ENCODE results near the gene GNG2. TPM values are rescaled to one million over a fixed set of nuclear protein-coding genes. Genes with fewer than 3 reads are reported as not detected.
A peak's percentile ranks its signal among the peaks of the same experiment; 100 is the strongest.

The GNG2 gene
- total and polyA plus RNA-seq, 10 of the 15 experiments (the other 5 are each of a cell fraction or from before 2014, with no cell fraction given): 31.6 to 114 (median 66.4) TPM

GRCh38 chr14:51979088-51979709 lies 118.8 kb downstream of the GNG2 start:
- H3K79me2 ChIP-seq (ENCODE audit: control insufficient read depth, insufficient read depth, low read length): no peaks in the 10 kb centered on the region
- BruUV-seq (replicated peaks): no TSS peak
- intact Hi-C loops (cut with micrococcal nuclease; ENCODE audit: unreplicated experiment): loop anchor here (1.0 to 5.0 kb wide), 4 partner anchors 117 to 692 kb away; partner anchors contain the start of gene GNG2
- RAD21 ChIA-PET (ENCODE audit: unreplicated experiment): interaction anchor here (0.6 to 3.2 kb wide), 24 partner anchors 9 to 229 kb away, joined by 3 to 26 read pairs (median 4); partner anchors contain the start of gene GNG2
- 33% methylated on average over 17 of the region's 17 CpGs for WGBS (ENCODE audit: insufficient coverage, insufficient replicate concordance, low lambda C conversion rate, missing lambda C conversion rate)
- POLR2A ChIA-PET: interaction anchor here (0.6 to 1.5 kb wide), 3 partner anchors 14 to 118 kb away, joined by 3 read pairs; no protein-coding TSS in a partner anchor
- no peak overlapping the region for H3K9ac ChIP-seq (ENCODE audit: control insufficient read depth, insufficient read depth, low read length)
- FAIRE-seq (peak; percentile 96), DNase-seq (ENCODE audit: low read depth, low spot score) (peak; percentile 43), ATAC-seq (peak; percentile 86)
- SMC1A ChIA-PET (ENCODE audit: uncharacterized antibody, unreplicated experiment): interaction anchor here (0.6 to 4.3 kb wide), 41 partner anchors 9 to 695 kb away, joined by 3 to 30 read pairs (median 4); partner anchors contain the start of gene GNG2
- no peaks in the 10 kb centered on the region for H3K27me3 ChIP-seq (replicated peaks in 1 of 2; ENCODE audit: control insufficient read depth in 2 of 2, insufficient read depth in 2 of 2, low read length in 1 of 2)
- CTCF ChIA-PET: interaction anchor here (0.6 to 7.3 kb wide), 50 partner anchors 10 to 1849 kb away, joined by 3 to 67 read pairs (median 4); partner anchors contain the start of genes GNG2 and RTRAF
- no peak for TF ChIP-seq KLF5 (IDR thresholded peaks at IDR 0.05; ENCODE audit: partially characterized antibody)
- TF ChIP-seq ATF7 (IDR thresholded peaks at IDR 0.05; ENCODE audit: low read depth): no peak
- no peak for TF ChIP-seq ZZZ3 (IDR thresholded peaks at IDR 0.05; ENCODE audit: control insufficient read depth, insufficient read length, low read depth)
- no peak for TF ChIP-seq SP1 (IDR thresholded peaks at IDR 0.05; ENCODE audit: low read depth, low read length)
- 0 out of 2 replicates have a peak, but pooled peaks have one; percentile 25 for TF ChIP-seq CREB1 (IDR thresholded peaks at IDR 0.05; ENCODE audit: low read depth)
- TF ChIP-seq CTCF (IDR thresholded peaks at IDR 0.05 in 2 of 3, conservative IDR thresholded peaks at IDR 0.05 in 1 of 3; ENCODE audit: control insufficient read depth in 2 of 3, extremely low read depth in 1 of 3, insufficient read depth in 1 of 3, low read depth in 3 of 3, low read length in 3 of 3): peak; percentile 86 to 91 (median 87)
- TF ChIP-seq SMC3 (IDR thresholded peaks at IDR 0.05; ENCODE audit: borderline replicate concordance, low read length): peak; percentile 80
- TF ChIP-seq YY1 (IDR thresholded peaks at IDR 0.05; ENCODE audit: low read depth, low read length): peak; percentile 53
- no peak for TF ChIP-seq ZNF24 (IDR thresholded peaks at IDR 0.05)
- peak; percentile 92 for TF ChIP-seq RAD21 (IDR thresholded peaks at IDR 0.05; ENCODE audit: insufficient read depth, low read depth, low read length)
- no peak for TF ChIP-seq YBX1 (IDR thresholded peaks at IDR 0.05)
- peak; percentile 40; the same call in 1 of the 2 replicates for TF ChIP-seq SMARCA5 (IDR thresholded peaks at IDR 0.05)
- 0 out of 2 replicates have a peak, but pooled peaks have one; percentile 13 for TF ChIP-seq RUNX3 (IDR thresholded peaks at IDR 0.05; ENCODE audit: low read length)
- no peak for TF ChIP-seq NR2C1 (IDR thresholded peaks at IDR 0.05)
- no peak for TF ChIP-seq NRF1 (conservative IDR thresholded peaks at IDR 0.05; ENCODE audit: low read depth, low read length)
- TF ChIP-seq CREM (IDR thresholded peaks at IDR 0.05; ENCODE audit: low read depth): 0 out of 2 replicates have a peak, but pooled peaks have one; percentile 30
- H3K9me3 ChIP-seq (replicated peaks; ENCODE audit: control insufficient read depth, insufficient read depth, low read length): peaks cover under 1% of the 10 kb centered on the region; the same call in 1 of the 3 replicates
- peak overlapping the region; percentile 31 for H2AFZ ChIP-seq (ENCODE audit: control insufficient read depth, low read depth, low read length)
- H4K20me1 ChIP-seq (ENCODE audit: control insufficient read depth, insufficient read depth): no peaks in the 10 kb centered on the region
- no peak overlapping the region for H3K4me2 ChIP-seq (ENCODE audit: control insufficient read depth, insufficient read depth)
- H3K36me3 ChIP-seq (ENCODE audit: control insufficient read depth in 2 of 2, insufficient read depth in 2 of 2, low read length in 1 of 2): no peaks in the 10 kb centered on the region
- H3K27ac ChIP-seq (ENCODE audit: control insufficient read depth, insufficient read depth): no peak overlapping the region
- no peak overlapping the region for H3K4me3 ChIP-seq
- peaks cover 3% of the 10 kb centered on the region for H3K4me1 ChIP-seq (ENCODE audit: control insufficient read depth, insufficient read depth, low read length)
- in situ Hi-C loops (cut with MboI): no loop called here
